GM18909 (cell line): ENCODE measurements around the gene SF3A2.
A peak's percentile ranks its signal among the peaks of the same experiment; 100 is the strongest.

Source experiments
- ATAC-seq: cut with Tn5 transposase; IDR thresholded peaks from one replicate; pipeline ENCODE4 v1.9.1; 2021; ENCODE audit warnings: mild to moderate bottlenecking; ENCODE audit not compliant: unreplicated experiment, poor library complexity

Gene SF3A2

DNA sequence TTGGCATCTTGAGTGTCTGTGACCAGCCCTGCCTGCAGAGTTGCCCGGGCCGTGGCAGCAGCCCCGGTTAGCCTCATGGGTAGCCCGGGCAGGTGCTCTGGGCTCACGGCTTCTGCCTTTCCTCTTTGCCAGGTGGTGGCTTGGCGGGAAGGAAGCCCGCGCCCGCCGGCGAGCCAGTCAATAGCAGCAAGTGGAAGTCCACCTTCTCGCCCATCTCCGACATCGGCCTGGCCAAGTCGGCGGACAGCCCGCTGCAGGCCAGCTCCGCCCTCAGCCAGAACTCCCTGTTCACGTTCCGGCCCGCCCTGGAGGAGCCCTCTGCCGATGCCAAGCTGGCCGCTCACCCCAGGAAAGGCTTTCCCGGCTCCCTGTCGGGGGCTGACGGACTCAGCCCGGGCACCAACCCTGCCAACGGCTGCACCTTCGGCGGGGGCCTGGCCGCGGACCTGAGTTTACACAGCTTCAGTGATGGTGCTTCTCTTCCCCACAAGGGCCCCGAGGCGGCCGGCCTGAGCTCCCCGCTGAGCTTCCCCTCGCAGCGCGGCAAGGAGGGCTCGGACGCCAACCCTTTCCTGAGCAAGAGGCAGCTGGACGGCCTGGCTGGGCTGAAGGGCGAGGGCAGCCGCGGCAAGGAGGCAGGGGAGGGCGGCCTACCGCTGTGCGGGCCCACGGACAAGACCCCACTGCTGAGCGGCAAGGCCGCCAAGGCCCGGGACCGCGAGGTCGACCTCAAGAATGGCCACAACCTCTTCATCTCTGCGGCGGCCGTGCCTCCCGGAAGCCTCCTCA is 10.4 kb upstream of the SF3A2 start:
- no peak for ATAC-seq

DNA sequence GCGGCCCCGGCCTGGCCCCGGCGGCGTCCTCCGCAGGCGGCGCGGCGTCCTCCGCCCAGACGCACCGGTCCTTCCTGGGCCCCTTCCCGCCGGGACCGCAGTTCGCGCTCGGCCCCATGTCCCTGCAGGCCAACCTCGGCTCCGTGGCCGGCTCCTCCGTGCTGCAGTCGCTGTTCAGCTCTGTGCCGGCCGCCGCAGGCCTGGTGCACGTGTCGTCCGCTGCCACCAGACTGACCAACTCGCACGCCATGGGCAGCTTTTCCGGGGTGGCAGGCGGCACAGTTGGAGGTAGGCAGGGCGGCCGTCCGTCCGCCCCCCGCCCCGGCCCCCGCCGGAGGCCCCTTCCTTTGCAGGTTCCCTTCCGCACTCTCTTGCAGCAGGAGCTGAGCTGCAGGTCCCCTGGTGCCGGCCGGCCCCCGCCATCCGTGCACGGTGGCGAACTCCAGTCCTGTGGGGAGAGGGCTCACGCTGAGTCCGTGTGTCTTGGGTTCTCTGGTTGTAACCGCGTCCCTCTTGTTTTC is 9.7 kb upstream of the SF3A2 start:
- no peak for ATAC-seq

DNA sequence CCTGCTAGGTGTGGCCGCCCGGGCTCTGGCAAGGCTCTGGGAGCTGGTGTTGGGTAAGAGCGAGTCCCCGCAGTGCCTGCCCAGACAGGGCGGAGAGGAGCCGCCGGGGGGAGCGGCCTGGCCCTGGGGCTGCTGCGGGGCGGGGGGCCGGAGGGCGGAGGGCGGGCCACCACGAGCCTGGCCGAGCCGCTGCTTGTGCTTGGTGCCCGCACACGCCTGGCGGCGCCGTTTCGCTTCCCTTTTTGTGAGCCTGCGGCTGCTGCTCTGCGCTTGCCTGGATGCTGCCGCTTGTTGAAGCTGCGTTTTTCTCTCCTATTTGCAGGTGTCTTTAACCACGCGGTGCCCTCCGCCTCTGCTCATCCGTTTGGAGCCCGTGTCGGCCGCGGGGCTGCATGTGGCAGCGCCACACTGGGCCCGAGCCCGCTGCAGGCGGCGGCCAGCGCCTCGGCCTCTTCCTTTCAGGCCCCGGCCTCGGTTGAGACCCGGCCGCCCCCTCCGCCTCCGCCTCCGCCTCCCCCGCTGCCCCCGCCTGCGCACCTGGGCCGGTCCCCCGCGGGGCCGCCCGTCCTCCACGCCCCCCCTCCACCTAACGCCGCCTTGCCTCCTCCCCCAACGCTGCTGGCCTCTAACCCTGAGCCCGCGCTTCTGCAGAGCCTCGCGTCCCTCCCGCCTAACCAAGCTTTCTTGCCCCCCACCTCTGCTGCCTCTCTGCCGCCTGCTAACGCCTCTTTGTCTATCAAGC is 9.0 kb upstream of the SF3A2 start:
- no peak for ATAC-seq

DNA sequence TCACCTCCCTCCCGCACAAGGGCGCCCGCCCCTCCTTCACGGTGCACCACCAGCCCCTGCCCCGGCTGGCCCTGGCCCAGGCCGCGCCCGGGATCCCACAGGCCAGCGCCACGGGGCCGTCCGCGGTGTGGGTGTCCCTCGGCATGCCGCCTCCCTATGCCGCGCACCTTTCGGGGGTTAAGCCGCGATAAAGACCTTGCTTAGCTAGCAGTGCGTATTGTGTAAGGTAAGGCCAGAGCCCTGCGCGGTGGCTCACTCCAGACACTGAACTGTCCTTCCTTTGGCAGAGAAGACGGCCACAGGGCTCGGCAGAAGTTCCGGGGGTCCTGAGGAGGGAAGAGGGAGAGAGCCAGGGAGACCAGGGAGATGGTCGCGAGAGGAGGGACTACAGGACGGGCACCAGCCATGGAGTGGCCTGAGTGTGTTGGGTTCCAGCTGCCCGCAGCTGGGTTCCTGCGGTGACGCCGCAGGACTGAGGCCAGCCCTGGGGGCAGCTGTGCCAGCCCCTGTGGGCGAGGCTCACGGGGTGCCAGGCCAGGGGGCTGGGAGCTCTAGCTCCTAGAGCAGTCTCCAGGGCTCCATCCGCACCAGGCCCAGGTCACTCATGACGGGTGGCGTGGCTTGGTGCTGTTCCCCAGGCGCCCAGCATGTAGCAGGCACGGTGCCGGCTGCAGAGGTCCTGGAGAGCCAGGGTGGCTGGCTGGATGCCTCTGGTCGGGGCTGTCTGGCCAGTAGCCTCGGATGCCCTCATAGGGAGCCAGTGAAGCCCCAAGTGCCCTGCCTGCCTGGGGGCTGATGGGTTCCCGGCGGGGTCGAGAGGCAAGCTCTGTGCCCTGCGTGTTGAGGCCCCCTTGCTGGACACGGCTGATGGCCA is 8.2 kb upstream of the SF3A2 start:
- ATAC-seq: no peak

DNA sequence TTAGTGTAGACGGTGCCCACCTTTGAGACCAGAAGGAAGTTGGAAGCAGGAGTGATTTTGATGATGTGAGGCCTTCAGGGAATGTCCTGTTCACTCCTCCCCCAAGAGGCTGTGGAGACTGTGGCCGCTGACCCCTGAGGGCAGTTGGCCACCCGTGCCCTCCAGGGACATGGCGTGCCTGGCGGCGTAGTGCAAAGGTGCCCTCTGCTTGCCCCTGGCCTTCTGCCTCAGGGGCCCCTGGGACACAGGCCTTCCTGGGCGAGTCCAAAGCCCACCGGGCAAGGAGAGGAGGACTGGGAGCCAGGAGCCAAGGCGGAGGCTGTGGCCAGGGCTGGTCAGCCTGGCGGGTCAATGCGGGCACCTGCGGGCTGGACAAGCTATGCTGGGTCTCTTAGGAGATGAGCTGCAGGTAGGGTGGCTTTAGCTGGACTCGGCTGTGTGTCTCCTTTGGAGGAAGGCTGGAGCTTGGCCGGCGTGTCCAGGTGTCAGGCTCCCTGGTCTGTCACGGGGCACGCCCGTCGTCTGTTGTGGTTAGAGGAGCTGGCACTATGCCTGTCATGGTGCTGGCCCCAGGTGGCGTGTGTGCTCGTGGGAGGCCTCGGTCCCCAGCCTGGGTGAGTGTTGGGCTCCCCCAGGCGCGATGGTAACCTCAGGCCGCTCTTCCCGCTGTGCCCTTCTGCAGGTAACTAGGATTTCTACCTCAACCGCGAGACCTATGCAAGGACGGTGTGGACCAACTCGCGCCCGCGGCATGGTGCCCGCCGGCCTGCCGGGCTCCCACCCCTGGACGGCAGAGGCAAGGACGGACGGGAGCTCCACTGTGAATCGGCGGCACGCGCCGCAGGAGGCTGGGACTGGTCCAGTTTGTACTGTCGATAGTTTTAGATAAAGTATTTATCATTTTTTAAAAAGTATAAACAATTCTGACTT is 7.3 kb upstream of the SF3A2 start:
- ATAC-seq: no peak

DNA sequence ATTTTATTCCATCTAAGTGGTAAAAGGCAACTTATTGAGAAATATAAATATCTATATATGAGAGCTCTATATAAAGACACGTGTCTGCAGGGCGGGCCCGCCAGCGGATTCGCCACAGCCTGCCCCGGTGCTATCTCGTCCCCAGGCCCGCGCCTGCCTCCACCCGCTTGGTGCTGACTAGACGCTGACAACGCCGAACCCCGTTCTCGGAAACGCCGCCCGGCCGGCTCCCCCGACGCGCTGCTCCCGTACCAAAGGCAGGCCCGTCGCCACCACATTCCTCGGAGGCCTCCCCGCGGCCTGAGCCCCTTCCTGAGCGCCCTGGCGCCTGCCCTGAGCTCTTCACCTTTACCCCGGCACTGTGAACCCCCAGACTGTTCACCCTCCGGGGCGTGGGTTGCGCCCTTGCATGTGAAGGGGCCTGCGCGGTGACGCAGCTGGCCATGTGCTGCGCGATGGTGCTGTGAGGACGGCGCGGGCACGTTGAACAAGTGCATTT is 6.5 kb upstream of the SF3A2 start:
- no peak for ATAC-seq

DNA sequence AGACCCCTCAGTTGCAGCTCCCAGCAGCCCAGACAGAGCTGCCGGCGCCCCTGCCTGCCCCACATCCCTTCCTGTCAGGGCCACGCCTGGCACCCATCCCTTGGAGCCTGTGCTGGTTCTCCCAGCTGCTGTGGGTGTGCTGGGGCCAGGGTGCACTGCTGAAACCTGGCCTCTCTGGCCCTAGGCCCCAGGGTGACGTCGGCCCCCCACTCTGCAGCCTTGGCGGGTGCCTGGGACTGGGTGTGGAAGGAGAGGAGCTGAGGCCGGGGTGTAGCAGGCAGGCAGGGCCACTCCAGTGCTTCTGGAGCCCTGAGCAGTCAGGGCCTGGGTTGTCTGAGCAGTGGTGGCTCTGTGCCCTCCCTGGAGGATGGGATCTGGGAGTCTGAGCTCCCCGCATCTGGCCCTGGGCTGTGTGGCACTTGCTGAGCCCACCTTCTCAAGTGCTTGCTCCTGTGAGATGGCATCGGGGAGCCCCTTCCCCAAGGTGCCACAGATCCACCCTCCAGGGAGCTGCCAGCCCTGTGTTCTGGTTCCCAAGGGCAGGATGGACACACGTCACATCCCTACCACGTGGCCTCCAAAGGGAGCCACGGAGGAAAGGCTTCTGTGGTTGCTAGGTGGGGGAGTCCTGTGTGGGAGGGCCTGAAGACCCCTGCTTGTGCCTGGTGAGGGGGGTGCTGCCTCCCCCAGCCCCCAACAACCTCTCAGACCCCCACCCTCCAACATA is 5.7 kb upstream of the SF3A2 start:
- ATAC-seq: no peak

DNA sequence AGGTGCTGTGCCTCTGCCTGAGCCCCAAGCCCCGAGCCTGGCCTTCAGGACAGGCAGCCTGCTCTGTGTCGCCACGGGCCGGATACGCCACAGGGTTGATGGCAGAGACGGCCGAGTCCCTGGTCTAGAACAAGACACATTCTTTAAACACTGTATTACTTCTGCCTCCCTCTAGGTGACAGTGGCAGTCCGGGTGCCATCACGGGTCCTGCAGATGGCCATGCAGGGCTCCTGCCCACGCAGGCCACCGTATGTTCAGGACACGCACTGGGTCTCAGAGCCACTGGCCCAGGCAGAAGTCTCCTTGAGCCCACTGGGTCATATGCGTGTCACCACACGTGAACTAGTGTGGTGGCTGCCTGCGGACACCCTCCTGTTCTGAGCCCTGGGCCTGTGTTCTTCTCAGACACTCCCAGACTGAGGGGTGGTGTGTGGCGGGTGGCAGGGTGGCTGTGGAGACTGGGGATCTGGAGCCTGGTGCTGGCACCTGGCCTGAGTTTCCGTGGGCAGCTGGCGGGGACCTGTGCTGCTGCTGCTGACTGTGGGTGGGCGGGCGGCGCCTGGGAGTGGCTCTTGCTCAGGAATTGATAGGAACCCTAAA is 4.9 kb upstream of the SF3A2 start:
- no peak for ATAC-seq

DNA sequence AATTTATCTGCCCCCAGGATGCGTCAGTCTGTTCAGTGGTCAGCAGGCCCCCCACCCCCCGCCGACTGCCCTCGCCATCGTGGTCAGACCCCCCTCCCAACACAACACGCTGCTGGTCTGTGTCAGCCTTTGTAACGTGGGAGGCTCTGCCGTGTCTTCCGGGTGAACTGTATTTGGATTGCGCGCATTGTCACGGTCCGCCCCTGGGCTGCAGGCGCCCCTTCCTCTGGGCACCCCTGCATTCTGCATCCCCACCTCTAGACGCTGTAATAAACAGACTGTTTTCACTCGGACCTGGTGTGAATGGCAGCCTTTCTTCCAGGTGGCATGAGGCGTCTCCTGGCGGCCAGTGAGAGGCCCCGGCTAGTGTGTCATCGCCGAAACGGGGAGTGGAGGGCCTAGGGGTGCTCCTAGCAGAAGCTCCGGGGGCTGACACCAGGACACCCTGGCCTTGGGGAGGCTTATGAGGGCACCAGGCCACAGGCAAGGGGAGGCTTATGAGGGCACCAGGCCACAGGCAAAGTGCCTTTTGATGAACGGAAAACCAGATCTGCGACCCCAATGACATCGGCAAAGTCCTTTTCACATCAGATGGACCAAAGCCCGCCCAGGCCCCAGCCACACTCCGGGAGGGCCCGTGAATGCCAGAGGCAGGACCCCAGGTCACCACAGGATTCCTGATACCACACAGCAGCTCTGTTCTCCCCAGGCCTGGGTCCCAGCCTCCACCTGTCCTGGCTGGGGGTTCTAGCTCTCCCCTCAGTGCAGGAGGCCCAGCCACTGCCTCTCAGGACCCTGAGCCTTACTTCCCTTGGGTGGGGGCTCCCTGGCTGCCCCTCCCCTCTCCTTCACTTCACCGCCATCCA is 4.1 kb upstream of the SF3A2 start:
- no peak for ATAC-seq

DNA sequence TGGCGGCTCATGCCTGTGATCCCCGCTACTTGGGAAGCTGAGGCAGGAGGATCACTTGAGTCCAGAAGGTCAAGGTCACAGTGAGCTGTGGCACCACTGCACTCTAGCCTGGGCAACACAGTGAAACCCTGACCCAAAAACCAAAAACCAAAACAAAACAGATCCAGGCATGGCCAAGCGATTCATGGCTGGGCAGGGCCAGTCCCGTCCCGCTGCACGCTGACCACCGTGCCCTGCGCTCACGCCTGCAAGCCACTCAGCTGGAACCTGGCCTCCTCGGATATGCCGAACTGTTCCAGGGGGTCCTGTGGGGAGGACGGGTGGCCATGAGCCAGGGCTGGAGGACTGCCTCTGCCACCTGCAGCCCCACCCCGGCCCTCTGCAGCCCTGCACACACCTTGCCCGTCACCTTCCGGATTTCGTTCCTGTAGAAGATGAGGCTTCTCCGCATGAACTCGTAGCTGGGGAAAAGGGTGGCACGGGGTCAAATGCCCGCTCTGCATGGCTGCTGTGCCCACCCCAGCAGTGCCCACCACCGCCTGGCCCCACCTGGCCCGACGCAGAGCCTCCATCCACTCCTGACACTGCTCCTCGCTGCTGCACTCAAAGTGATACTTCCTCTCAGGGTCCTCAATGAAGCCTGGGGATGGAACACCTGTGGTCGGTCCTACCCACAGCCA is 2.9 kb upstream of the SF3A2 start:
- no peak for ATAC-seq

DNA sequence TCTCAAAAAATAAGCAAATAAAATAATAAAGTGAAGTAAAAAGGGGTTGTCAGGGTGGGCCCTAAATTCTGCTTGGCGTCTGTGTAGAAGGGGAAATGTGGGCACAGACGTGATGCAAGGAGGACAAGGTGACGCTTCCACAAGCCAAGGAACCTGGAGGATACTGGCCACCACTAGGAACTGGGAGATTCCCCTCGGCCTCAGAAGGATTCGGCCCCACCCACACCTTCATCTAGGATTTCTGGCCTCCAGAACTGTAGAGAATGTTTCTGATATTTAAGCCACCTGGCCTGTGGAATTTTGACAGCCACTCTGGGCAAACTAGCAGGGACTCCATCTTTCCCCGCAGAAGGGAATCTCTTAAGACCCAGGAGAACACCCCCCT is 1.6 kb upstream of the SF3A2 start:
- ATAC-seq: no peak

DNA sequence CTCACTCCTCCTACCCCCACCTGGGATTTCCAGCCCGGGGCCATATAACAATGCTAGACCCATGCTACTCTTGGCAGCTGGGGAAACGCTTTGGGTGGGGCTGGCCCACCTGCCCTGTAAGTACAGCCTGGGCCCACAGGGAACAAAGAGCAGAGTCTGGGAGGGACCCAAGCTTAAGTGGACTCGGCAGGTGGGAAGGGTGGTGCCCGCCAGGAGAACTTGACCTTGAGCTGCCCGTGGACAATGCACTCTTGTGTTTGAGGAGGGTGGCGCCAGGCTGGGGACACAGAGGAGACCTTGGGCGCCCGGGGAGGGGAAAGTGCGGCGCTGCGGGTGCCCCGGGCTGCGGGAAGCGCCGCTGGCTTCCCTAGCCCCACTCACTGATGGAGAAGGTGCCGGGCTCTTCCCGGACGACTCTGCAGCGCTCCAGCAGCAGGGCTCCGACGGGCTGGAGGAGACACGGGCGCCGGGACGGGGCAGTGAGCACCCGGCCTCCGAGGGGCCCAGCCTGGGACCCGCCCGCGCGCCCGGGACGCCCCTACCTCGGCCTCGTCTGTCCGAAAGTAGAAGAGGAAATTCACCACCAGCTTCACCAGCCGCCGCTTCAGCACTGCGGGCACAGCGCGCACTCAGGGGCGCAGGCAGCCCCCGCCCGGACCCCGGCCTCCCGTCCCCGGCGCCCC is 1.1 kb upstream of the SF3A2 start:
- peak; percentile 17 for ATAC-seq

DNA sequence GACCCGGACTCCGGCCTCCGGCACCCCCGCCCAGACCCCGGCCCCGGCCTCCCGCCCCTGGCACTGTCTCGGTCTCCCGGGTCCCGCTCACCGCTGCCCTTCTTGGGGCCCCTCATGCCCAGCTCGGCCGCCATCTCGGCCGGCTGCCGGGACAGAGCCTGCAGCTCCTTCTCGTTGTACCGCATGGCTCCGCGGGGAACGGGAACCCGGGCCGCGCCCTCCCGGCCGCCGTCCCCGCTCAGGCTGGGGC is 635 bp upstream of the SF3A2 start:
- ATAC-seq: no peak

DNA sequence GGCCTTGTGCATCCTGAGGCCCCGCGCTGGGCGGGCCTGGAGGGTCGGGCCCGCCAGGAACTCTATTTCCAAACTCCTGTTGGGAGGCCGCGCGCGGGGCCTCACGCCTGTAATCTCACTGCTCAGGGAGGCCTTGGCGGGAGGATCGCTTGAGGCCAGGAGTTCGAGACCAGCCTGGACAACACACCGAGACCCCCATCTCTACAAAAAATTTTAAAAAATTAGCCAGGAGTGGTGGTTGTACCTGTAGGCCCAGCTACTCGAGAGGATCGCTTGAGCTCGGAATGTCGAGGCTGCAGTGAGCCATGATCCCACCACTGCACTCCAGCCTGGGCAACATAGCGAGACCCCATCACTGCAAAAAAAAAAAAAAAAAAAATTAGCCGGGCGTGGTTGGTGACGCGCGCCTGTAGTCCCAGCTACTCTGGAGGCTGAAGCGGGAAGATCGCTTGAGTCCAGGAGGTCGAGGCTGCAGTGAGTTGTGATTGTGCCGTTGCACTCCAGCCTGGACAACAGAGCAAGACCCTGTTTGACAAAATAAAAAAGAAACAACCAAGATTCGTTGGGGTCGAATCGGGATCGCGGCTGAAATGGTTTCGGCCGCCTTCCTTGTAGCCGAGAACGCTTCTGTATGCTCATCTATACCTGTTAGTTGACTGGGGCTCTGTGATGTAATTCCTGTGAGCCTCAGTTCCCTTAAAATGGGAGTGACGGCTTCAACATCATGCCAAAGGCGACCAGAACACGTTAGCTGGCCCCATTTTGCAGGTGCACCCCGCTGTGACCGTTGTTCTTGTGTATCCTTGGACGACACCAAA is 636 bp downstream of the SF3A2 start:
- ATAC-seq: no peak

DNA sequence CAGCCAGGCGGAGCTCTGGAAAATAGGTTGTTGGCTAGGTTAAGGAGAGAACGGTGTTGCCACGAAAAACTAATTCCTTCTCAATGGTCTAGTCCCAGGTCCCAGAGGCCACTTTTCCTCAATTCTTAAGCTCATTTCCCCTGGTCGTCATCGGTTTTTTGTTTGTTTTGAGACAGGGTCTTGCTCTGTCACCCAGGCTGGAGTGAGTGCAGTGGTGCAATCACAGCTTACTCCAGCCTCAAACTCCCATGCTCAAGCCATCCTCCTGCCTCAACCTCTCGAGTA is 1.2 kb downstream of the SF3A2 start:
- no peak for ATAC-seq

DNA sequence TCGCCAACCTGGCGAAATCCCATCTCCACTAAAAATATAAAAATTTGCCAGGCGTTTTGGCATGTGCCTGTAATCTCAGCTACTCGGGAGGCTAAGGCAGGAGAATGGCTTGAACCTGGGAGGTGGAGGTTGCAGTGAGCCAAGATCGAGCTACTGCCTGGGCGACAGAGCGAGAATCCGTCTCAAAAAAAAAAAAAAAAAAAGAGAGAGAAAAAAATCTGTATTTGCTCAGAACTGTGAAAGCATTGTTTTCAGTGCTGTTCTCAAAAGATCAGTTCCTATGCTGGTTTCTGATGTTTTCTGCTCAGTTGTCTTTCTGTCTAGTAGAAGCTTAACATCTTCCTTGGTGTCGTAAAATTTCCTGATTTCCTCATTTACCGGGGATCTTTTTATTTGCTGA is 2.5 kb downstream of the SF3A2 start:
- no peak for ATAC-seq
